T47D (cell line): ENCODE measurements around the gene C2orf74.
"Not testable (repeated sequence)": the region's sequence is repeated elsewhere in the genome, so short reads cannot be mapped to it uniquely, and the experiment has no call there.

Source experiments
- DNase-seq, 2 experiments: peaks; one replicate each; pipeline versions ENCODE4 v3.0.0 to v3.0.0-alpha.2; 2011 to 2012; ENCODE audit warnings: low read depth in 1 of 2, low spot score in 1 of 2
- JUND ChIP-seq: IDR thresholded peaks from 2 replicates; pipeline ENCODE4 v1.6.1; 2012; ENCODE audit warnings: low read depth
- in situ Hi-C: cut with HindIII; loops from 2 replicates; pipeline ENCODE4 v1.10.0; 2016; ENCODE audit warnings: low sequenced_read_pairs, low pct_unique_long_range_greater_than_20kb

The C2orf74 gene

DNA sequence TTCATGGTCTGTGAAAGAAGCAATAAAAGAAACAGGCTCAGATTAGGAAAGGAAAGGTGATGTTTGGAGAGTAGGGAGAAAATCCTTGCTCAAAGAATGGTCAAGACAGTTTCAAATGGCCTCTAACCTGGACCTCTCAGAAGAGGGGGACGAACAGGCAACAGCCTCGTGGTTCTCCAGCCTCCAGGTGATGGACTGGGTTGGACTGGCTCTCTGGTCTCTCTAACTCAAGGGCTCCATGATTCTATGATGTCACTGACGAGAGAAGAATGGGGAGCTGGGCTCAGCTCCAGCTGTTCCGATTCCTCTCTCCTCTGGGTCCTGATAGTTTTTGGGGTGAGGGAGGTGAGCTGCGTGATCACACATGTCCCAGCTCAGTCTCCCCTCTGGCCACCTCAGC lies at the start of gene C2orf74:
C2orf74 (plus strand) TSS at position 301 of the 400 bp plus-strand sequence. CDS start 327 bp downstream, outside the sequence.
- no peak for TF ChIP-seq JUND
- in situ Hi-C loops: no loop called here
- DNase-seq: no peak

DNA sequence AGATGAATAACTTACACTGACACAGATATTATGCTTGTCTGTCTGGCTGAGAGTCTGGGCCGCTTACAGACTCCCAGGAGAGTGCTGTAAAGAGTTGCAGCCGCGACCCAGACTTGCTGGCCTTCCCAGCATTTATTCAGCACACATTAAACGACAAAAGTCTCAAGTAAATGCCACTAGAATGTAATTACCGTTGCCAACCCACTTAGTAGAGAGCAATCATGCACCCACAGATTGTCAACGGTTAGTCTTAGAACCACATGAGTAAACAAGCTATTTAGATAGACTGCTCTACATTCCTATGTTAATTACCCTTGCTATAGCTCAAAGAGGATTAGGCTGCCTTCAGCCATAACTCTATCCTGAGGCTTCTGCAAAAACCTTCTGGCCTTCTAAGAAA lies 47.8 kb upstream of the C2orf74 start:
- DNase-seq: no peak
- in situ Hi-C loops: no loop called here
- TF ChIP-seq JUND: no peak

DNA sequence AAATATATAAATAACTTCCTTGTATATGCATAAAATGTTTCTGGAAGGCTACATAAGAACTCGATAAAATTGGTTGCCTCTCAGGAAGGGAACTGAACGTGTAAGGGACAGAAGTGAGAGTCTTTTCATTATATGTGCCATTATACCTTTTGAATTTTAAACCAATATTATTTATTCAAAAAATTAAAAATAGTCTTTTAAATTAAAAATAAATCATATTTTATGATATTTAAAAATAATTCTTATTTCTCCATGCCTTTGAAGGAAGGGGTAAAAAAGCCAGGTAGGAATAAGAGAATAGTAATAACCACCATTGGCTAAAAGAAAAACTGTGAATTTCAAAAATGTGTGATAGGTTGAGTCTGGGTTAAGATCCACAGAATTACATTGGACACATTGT lies 45.7 kb upstream of the C2orf74 start:
- in situ Hi-C loops: no loop called here
- no peak for TF ChIP-seq JUND

DNA sequence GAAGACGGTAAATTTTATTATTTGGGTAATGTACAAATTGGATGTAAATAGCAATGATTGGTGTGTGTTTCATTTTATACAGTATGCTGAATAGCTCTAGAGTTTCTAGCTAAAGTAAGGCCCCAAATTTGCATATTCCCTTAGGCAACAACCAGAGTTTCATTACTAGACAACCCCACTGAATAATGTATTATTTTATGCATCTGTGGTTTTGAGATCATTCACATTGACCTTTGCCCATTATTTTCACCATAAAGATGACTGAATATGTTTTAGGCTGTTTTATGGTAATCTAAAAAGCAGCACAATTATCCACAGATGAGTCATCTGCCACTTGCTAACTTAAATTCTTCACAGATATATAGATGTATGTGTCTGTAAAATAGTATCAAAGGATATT lies 44.5 kb upstream of the C2orf74 start:
- in situ Hi-C loops: no loop called here
- TF ChIP-seq JUND: no peak
- DNase-seq: no peak

More for the DNA sequence above, 45.7 kb upstream of the C2orf74 start:
- no peak for DNase-seq

DNA sequence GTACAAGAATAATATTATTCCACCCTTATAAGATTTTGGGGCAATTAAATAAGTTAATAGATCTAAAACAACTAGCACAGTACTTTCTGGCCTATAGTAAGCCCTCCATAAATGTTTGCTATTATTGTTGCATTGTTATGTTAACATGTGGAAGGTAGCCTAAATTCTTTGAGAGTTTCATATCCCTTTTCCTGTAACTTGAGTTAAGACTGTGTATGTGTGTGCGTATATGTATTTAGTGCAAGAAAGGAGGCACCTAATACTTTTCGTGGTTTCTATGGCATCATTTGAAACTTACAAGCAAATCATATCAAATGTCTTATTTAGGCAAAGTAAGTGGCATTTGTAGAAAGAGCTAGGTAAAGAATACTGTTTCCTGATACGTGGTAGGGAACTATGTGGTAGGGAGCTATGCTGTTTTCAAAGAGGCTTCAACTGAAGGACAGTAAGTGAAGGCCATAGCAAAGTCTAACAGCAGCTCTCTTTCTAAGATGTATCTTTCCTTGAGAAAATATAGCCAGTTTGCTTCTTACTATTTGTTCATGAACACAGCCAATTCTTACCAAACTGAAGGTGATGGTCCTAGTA lies 36.8 kb upstream of the C2orf74 start:
- in situ Hi-C loops: no loop called here
- DNase-seq: no peak
- no peak for TF ChIP-seq JUND

DNA sequence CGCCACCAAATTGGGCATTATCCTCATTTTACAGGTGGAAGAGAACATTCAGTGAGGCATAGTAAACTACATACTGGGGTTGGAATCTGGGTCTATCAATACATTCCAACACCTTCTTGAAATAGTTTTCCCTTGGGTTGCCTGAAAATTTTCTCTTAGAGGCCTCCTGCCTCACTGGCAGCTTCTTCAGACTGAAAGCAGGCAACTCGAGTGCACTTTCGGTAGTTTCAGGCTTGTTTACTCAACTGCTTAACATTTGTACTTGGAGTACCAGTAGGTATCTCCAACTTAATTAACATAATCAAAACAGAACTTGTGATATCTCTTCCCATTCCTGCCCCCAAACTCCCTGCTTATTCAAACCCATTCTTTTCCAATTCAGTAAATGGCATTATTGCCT lies 36.2 kb upstream of the C2orf74 start:
- DNase-seq: no peak
- no peak for TF ChIP-seq JUND
- in situ Hi-C loops: no loop called here

DNA sequence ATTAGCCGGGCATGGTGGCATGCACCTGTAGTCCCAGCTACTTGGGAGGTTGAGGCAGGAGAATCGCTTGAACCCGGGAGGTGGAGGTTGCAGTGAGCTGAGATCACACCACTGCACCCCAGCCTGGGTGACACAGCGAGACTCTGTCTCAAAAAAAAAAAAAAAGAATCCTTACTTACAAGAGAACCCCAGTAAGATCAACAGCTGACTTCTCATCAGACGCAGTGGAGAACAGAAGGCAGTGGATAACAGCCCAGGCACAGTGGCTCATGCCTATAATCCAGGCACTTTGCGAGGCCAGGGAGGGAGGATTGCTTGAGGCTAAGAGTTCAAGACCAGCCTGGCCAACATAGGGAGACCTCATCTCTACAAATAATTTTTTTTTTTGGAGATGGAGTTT lies 33.9 kb upstream of the C2orf74 start:
- in situ Hi-C loops, DNase-seq: not testable (repeated sequence)

DNA sequence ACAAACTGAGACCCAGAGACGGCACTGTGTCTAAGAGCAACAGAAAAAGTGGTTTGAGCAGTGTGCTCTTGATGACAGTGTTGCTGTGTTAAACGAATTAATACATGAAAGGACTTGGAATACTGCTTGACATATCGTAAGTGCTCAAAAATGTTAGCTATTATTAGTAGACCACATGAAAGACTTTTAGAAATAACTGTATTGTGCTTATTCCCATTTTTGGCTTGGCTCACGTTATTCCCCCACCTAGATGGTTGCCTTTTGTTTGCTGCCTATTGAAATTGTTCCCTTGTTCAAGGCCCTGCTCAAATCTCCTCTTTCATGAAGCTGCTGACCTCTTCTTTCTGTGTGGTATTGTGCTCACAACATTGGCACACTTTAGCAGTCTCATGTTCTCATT lies 27.8 kb upstream of the C2orf74 start:
- no peak for DNase-seq
- in situ Hi-C loops: no loop called here
- TF ChIP-seq JUND: no peak

DNA sequence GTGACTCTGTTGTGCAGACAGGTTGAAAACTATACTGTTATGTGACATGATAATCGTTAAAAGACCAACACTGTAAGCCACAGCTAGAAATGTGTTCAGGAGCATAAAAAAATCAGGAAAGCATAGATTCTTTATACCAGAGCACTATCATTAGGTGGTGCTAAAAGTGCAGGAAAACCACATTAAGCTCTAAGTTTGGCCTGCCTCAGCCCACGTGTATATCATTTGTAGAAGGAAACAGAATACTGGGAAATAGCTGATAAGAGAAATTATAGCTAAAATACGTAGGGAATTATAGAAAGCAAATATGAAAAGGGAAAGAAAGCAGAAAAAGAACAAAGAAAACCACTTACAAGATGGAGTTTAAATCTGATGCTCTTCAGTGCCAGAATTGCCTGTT lies 26.5 kb upstream of the C2orf74 start:
- DNase-seq: peak in 1 of 2 experiments; percentile 33
- no peak for TF ChIP-seq JUND
- in situ Hi-C loops: no loop called here

DNA sequence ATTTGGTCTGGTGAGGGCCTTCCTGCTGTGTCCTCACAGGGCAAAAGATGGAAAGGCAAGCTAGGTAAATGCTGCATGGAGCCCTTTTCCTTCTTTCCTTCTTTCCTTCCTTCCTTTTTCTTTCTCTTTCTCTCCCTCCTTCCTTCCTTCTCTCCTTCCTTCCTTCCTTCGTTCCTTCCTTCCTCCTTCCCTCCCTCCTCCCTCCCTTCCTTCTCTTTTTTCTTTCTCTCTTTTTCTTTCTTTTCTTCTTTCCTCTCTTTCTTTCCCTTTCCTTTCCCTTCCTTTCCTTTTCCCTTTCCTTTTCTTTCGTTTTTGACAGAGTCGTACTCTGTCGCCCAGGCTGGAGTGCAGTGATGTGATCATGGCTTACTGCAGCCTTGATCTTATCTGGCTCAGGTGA lies 23.1 kb upstream of the C2orf74 start:
- no peak for TF ChIP-seq JUND
- DNase-seq: no peak
- in situ Hi-C loops: no loop called here

DNA sequence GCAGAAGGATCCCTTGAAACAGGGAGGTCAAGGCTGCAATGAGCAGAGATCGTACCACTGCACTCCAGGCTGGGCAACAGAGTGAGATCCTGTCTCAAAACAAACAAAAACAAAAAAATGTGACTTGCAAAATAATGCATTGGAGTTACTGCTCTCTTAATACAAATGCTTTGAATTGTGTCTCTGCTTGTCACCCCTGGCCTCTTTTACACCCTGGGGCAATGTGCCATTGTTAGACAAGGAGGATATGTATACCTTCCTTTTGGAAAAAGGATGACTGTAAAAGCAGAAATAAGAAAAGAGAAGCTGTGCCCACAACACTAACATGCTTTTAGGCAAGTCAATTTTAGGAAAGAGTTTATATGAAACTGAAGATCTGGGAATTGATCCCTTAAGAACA lies 20.8 kb upstream of the C2orf74 start:
- in situ Hi-C loops: no loop called here
- DNase-seq: peak in 1 of 2 experiments; percentile 3

DNA sequence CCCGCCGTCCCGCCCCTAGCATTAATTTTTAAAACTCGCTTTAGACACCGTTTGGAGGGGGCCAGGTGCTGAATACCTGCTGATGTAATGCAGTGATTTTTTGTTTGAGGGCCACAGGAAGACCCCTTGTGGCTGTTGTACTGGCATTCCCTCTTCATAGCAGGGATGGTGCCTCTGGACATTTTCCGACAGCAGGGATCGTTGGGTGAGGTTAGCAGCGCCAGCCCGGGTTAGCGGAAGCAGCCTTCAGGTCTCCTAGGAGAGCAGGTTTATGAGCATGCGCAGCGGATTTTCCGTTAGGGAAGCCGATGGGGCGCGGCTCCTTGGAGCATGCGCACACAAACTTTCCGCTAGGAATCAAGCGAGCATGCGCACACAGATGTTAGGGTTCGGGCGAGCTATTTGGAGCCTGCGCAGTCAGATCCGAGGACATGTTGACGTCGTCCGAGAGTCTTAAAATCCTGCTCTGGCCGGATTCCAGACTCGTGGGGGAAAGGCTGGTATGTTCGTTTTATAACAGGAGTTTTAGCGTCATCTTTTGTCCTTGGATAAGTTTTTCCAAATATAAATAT lies 17.2 kb upstream of the C2orf74 start:
- peak; percentile 81 to 97 for DNase-seq
- in situ Hi-C loops: no loop called here
- no peak for TF ChIP-seq JUND

More for the DNA sequence above, 20.8 kb upstream of the C2orf74 start:
- TF ChIP-seq JUND: no peak

DNA sequence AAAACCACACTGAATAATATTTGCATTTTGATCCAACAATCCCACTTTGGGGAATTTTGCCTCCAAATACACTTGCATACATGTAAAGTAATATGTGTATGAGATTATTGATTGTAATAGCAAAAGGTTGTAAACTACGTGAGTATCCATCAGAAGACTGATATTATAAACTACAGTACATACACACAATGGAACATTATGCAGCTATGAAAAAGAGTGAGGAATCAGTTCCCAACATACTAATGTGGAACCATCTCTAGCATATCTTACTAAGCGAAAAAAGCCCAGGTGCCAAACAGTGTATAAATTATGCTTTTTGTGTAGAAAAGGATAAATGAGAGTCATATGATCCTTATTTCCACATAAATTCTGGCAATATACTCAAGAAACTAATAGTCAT lies 16.0 kb upstream of the C2orf74 start:
- DNase-seq: no peak
- in situ Hi-C loops: no loop called here
- no peak for TF ChIP-seq JUND

DNA sequence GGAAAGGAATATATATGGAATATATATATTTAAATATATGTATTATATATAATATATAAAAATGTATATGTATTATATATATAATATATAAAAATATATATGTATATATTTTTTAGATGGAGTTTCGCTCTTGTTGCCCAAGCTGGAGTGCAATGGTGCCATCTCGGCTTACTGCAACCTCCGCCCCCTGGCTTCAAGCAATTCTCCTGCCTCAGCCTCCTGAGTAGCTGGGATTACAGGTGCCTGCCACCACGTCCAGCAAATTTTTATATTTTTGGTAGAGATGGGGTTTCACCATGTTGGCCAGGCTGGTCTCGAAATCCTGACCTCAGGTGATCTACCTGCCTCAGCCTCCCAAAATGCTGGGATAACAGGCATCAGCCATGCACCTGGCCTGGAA lies 13.9 kb upstream of the C2orf74 start:
- in situ Hi-C loops, DNase-seq: not testable (repeated sequence)
